ENCODE results near the gene ABCC11. TPM values are rescaled to one million over a fixed set of nuclear protein-coding genes. Genes with fewer than 3 reads are reported as not detected.
A peak's percentile ranks its signal among the peaks of the same experiment; 100 is the strongest.

The ABCC11 gene
- total and polyA plus RNA-seq, 2 of the 4 experiments (the other 2 are of a cell fraction), result 0.09 to 0.18 TPM

DNA sequence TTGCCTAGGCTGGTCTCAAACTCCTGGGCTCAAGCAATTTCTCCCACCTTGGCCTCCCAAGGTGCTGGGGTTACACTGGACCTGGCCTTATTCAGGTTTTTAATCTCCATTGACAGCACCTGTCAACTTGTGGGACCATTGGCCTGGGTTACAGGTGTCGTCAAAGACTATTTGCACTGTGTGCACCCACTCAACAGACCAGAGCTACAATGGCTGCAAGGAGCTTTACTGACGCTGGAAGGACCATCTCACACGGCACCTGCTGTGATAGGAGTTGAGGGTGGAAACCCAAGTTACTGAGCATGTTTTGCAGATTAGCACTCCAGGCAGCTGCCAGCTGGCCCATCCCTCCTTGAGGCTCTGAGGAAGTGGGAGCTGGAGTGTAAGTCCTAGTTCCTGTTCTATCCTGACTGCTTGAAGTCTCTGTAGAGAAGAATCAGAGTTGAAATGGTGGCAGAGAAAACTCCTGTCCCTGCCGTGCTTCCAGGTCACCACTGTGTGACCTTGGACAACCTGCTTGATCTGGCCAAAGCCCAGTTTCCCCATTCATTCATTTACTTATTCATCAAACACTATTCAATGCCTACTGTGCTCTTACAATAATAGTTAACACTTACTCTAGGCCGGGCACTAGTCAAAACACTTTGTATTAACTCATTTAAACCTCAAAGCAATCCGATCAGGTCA, 45.7 kb downstream of the ABCC11 start:
- H4K5ac ChIP-seq (ENCODE audit: low read depth, low read length), result no peak overlapping the region
- H2BK15ac ChIP-seq (ENCODE audit: low read depth, low read length), result no peak overlapping the region
- BruUV-seq (replicated peaks), result no TSS peak
- ATAC-seq (ENCODE audit: low read depth), result no peak
- no peak overlapping the region for H3K23ac ChIP-seq (ENCODE audit: low read depth, low read length)
- H3K18ac ChIP-seq (ENCODE audit: low read depth, low read length), result no peak overlapping the region
- H3K9ac ChIP-seq (ENCODE audit: low read depth, low read length), result no peak overlapping the region
- H3K9me1 ChIP-seq (ENCODE audit: insufficient read depth, low read length), result 0 out of 2 replicates have a peak, but pooled peaks cover 3% of the 10 kb centered on the region
- H4K91ac ChIP-seq (ENCODE audit: insufficient read depth, low read depth, low read length), result no peak overlapping the region
- no peak overlapping the region for H2BK5ac ChIP-seq (ENCODE audit: low read depth, low read length, poor library complexity, severe bottlenecking)
- no peak overlapping the region for H3K4me2 ChIP-seq (ENCODE audit: low read depth, low read length)
- H3K79me1 ChIP-seq (ENCODE audit: low read depth in 1 of 2, low read length in 2 of 2), result no peaks in the 10 kb centered on the region
- H2BK120ac ChIP-seq (ENCODE audit: low read depth, low read length), result no peak overlapping the region
- no peaks in the 10 kb centered on the region for H3K36me3 ChIP-seq (ENCODE audit: control insufficient read depth, insufficient read depth, low read length)
- intact Hi-C loops (cut with micrococcal nuclease), result loop anchor here (1.0 kb wide), 1 partner anchor 36 kb away; no protein-coding TSS in a partner anchor
- H4K8ac ChIP-seq (ENCODE audit: low read depth in 2 of 2, low read length in 2 of 2), result no peak overlapping the region
- no peak overlapping the region for H3K14ac ChIP-seq (replicated peaks; ENCODE audit: low read depth, low read length)
- no peak overlapping the region for H3K27ac ChIP-seq (ENCODE audit: insufficient read depth, low read length)
- TF ChIP-seq BHLHE40 (IDR thresholded peaks at IDR 0.05; ENCODE audit: low read depth, low read length) (no peak), RAD21 (IDR thresholded peaks at IDR 0.05; ENCODE audit: low read length) (no peak), RFX5 (IDR thresholded peaks at IDR 0.05; ENCODE audit: low read depth, low read length) (no peak), SMC3 (IDR thresholded peaks at IDR 0.05; ENCODE audit: low read depth, low read length) (no peak), FOS (IDR thresholded peaks at IDR 0.05; ENCODE audit: low read depth, low read length) (no peak), RCOR1 (IDR thresholded peaks at IDR 0.05; ENCODE audit: insufficient replicate concordance, low read length) (no peak), CEBPB (IDR thresholded peaks at IDR 0.05; ENCODE audit: low read depth, low read length) (no peak), MXI1 (IDR thresholded peaks at IDR 0.05; ENCODE audit: borderline replicate concordance, low read depth, low read length) (no peak), NFE2L2 (IDR thresholded peaks at IDR 0.05; ENCODE audit: low read depth, low read length) (no peak), CHD1 (IDR thresholded peaks at IDR 0.05; ENCODE audit: low read depth, low read length) (no peak), MAZ (IDR thresholded peaks at IDR 0.05; ENCODE audit: borderline replicate concordance, low read depth, low read length) (no peak), POLR2A (IDR thresholded peaks at IDR 0.05; ENCODE audit: low read depth, low read length) (no peak), MAFK (IDR thresholded peaks at IDR 0.05; ENCODE audit: low read depth, low read length) (no peak)
- TF ChIP-seq, protein P1, sequence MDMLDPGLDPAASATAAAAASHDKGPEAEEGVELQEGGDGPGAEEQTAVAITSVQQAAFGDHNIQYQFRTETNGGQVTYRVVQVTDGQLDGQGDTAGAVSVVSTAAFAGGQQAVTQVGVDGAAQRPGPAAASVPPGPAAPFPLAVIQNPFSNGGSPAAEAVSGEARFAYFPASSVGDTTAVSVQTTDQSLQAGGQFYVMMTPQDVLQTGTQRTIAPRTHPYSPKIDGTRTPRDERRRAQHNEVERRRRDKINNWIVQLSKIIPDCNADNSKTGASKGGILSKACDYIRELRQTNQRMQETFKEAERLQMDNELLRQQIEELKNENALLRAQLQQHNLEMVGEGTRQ (IDR thresholded peaks at IDR 0.05; ENCODE audit: low read depth, low read length), result no peak
- TF ChIP-seq, protein P2, sequence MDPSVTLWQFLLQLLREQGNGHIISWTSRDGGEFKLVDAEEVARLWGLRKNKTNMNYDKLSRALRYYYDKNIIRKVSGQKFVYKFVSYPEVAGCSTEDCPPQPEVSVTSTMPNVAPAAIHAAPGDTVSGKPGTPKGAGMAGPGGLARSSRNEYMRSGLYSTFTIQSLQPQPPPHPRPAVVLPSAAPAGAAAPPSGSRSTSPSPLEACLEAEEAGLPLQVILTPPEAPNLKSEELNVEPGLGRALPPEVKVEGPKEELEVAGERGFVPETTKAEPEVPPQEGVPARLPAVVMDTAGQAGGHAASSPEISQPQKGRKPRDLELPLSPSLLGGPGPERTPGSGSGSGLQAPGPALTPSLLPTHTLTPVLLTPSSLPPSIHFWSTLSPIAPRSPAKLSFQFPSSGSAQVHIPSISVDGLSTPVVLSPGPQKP (IDR thresholded peaks at IDR 0.05; ENCODE audit: borderline replicate concordance, low read depth, low read length), result no peak
- TF ChIP-seq, protein P3, sequence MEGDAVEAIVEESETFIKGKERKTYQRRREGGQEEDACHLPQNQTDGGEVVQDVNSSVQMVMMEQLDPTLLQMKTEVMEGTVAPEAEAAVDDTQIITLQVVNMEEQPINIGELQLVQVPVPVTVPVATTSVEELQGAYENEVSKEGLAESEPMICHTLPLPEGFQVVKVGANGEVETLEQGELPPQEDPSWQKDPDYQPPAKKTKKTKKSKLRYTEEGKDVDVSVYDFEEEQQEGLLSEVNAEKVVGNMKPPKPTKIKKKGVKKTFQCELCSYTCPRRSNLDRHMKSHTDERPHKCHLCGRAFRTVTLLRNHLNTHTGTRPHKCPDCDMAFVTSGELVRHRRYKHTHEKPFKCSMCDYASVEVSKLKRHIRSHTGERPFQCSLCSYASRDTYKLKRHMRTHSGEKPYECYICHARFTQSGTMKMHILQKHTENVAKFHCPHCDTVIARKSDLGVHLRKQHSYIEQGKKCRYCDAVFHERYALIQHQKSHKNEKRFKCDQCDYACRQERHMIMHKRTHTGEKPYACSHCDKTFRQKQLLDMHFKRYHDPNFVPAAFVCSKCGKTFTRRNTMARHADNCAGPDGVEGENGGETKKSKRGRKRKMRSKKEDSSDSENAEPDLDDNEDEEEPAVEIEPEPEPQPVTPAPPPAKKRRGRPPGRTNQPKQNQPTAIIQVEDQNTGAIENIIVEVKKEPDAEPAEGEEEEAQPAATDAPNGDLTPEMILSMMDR (conservative IDR thresholded peaks at IDR 0.05; ENCODE audit: low read depth, low read length), result no peak
- H3K4ac ChIP-seq (ENCODE audit: low read depth, low read length), result no peak overlapping the region
- ChIA-PET POLR2A (ENCODE audit: unreplicated experiment) (no interaction called here), CTCF (no interaction called here)
- H2AK9ac ChIP-seq (replicated peaks; ENCODE audit: low read depth, low read length, poor library complexity), result peak overlapping the region; percentile 65
- H3K27me3 ChIP-seq (ENCODE audit: control insufficient read depth, insufficient read depth, low read length), result peaks cover 21% of the 10 kb centered on the region
- dilution Hi-C loops (cut with HindIII; ENCODE audit: low sequenced_read_pairs, unreplicated experiment), result no loop called here
- 83% methylated on average over 2 of the region's 6 CpGs; no CpG with 5 or more reads in 1 of the 2 experiments for WGBS, 2 experiments (ENCODE audit: extremely low coverage in 2 of 2, insufficient read length in 1 of 2)
- H2BK20ac ChIP-seq (ENCODE audit: low read depth, low read length), result no peak overlapping the region
- in situ Hi-C loops (cut with MboI; ENCODE audit: low sequenced_read_pairs), result no loop called here
- no peak overlapping the region for H2AFZ ChIP-seq (replicated peaks; ENCODE audit: low read length, poor library complexity)
- H3K56ac ChIP-seq (ENCODE audit: extremely low read depth, insufficient read depth, low read length), result no peak overlapping the region
- no peaks in the 10 kb centered on the region for H4K20me1 ChIP-seq (ENCODE audit: insufficient read depth, low read length)
- no peak overlapping the region for H2AK5ac ChIP-seq (ENCODE audit: low read depth, low read length)
- no peaks in the 10 kb centered on the region for H3K4me1 ChIP-seq (ENCODE audit: control insufficient read depth, insufficient read depth, low read length)
- no peaks in the 10 kb centered on the region for H3K9me3 ChIP-seq (ENCODE audit: control insufficient read depth, insufficient read depth, low read length)
- DNase-seq, result no peak
- H3K4me3 ChIP-seq (ENCODE audit: insufficient read depth, low read depth, low read length), result no peak overlapping the region

All from IMR-90 (cell line).